Medulla oblongata (tissue), 1 donor: ENCODE results near the gene SOX18.
"Not testable (repeated sequence)": the region's sequence is repeated elsewhere in the genome, so short reads cannot be mapped to it uniquely, and the experiment has no call there.

Source experiments
- DNase-seq: peaks from one replicate; pipeline ENCODE4 v3.0.0-alpha.2; 2015; ENCODE audit errors: extremely low spot score

Gene SOX18

DNA sequence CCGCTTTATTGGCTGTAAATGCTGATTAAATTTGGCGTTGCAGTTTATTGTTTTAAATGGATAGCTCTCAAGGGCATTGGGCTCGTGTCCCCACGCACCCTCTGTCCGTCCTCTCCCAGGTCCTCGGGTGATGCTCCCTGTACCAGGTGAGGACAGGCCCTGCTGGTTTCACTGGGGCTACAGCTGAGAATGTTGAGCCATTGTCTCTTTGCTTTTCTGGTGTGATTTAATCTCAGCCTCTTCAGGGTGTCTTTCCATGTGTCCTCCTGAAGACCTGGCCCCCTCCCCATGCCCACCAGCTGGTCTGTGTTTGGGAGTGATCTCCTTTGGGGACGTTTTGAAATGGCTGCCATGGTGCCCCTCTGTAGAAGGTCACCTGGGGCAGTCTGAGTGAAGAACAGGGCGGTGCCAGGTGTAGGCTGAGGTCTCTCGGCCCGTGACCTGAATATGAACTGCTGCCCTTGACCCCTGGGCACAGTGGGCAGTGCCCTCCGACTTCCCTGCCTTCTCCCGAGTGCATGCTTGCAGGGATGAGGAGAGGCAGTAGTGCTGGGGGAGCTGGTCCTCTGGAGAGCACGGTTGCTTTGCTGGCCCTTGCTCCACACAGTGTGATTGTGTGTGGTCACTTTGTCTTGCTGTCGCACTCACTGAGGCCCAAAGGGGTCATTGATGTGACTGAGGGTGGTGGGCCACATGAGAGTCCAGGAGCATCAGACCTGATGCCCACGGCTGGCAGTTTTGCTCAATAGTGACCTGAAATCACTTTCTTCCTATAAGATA lies 25.9 kb downstream of the SOX18 start:
- DNase-seq = no peak

- DNase-seq = no peak
Measured at GRCh38 chr20:64022671-64023360, 26.6 kb downstream of the SOX18 start.

DNA sequence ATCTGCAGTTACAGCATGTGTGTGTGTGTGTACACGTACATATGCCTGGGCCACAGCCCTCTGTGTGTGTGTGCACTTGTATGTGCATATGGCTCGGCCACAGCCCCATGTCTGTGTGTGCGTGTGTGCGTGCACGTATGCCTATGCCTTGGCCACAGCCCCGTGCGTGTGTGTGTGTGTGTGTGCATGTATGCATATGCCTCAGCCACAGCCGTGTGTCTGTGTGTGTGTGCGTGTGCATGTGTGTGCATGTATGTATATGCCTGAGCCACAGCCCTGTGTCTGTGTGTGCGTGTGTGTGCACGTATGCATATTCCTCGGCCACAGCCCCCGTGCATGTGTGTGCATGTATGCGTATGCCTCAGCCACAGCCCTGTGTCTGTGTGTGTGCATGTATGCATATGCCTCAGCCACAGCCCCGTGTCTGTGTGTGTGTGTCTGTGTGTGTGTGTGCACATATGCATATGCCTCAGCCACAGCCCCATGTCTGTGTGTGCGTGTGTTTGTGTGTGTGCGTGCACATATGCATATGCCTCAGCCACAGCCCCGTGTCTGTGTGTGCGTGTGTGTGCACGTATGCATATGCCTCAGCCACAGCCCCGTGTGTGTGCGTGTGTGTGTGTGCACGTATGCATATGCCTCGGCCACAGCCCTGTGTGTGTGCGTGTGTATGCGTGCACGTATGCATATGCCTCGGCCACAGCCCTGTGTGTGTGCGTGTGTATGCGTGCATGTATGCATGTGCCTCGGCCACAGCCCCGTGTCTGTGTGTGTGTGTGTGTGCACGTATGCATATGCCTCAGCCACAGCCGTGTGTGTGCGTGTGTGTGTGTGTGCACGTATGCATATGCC lies 28.1 kb downstream of the SOX18 start:
- no peak for DNase-seq

- no peak for DNase-seq
Measured at GRCh38 chr20:64015635-64016034, 33.8 kb downstream of the SOX18 start.

- DNase-seq = not testable (repeated sequence)
Measured at GRCh38 chr20:64012385-64013154, 36.9 kb downstream of the SOX18 start.

GRCh38 chr20:64011366-64011779 lies 38.1 kb downstream of the SOX18 start:
- no peak for DNase-seq

DNA sequence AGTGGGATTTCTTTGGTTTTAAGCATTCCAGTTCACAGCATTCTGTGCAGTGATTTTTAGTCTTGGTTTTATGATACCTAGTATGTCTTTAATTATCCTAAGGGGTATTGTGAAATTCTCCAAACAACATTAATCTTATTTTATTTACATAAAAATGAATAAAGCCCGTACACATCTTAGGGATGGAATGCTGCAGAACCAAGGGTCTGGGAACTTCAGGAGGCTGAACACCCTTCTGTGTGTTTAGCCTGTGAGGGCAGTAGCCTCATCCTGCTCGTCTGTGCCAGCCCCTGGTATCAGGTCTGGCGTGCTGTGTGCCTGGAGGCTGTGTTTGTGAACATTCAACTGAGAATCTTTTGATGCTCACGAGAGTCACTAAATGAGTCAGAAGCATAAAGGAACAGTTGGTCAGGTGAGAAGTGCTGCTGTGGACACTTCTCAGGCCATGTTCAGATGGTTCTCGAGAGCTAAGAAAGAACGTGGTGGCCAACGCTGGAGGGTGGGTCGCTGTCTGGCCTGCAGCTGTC lies 38.7 kb downstream of the SOX18 start:
- no peak for DNase-seq

DNA sequence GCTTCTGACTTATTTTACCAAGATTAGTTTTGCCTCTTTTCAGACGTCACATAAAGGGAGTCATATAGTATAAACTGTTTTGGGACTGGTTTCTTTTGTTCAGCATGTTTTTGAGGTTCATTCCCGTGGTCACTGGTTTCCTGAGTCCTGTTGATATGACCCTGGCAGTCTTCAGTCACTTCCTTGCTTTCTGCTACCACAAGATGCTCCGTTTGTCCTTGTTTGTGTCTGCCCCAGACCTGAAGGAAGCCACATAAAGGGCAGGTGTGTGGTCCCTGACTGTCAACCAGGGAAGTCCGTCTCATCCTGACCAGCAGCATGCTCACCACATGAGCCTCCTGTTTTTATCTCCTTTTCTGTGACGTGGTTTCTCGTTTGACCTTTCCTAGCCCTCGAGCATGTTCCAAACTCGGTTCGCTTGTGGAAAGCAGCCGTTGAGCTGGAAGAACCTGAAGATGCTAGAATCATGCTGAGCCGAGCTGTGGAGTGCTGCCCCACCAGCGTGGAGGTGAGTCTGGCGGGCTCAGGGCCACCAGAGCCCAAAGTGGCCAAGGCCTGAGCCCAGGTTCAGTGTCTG lies 39.5 kb downstream of the SOX18 start:
- no peak for DNase-seq

- no peak for DNase-seq
Measured at GRCh38 chr20:64006902-64007301, 42.5 kb downstream of the SOX18 start.

DNA sequence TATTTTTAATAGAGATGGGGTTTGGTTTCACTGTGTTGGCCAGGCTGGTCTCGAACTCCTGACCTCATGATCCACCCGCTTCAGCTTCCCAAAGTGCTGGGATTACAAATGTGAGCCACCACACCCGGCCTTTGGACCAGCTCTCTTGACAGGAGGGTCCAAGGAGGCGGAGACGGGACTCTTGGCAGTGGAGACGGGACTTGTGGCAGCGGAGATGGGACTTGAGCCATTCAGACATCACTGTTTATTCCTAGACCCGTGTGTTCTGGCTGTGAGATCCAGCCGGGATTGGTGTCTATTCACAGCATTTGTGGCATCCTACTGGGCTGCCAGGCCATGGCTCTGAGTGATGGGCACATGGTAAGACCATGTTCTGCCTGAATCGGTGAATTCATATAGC lies 42.9 kb downstream of the SOX18 start:
- DNase-seq = peak; percentile 56

DNA sequence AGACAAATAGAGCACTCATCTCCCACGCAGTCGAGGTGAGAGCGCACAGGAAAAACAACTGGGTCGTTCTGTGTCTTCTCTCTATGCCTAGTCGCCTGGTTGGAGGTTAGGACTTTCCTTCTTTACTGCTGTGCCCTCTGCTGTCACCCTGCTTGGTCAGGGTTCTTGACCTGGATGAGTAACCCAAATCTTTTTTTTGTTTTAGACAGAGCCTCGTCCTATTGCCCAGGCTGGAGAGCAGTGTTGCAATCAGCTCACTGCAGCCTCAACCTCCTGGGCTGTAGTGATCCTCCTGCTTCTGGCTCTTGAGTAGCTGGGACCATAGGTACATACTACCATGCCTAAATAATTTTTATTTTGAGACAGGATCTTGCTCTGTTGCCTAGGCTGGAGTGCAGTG lies 44.0 kb downstream of the SOX18 start:
- DNase-seq = no peak

DNA sequence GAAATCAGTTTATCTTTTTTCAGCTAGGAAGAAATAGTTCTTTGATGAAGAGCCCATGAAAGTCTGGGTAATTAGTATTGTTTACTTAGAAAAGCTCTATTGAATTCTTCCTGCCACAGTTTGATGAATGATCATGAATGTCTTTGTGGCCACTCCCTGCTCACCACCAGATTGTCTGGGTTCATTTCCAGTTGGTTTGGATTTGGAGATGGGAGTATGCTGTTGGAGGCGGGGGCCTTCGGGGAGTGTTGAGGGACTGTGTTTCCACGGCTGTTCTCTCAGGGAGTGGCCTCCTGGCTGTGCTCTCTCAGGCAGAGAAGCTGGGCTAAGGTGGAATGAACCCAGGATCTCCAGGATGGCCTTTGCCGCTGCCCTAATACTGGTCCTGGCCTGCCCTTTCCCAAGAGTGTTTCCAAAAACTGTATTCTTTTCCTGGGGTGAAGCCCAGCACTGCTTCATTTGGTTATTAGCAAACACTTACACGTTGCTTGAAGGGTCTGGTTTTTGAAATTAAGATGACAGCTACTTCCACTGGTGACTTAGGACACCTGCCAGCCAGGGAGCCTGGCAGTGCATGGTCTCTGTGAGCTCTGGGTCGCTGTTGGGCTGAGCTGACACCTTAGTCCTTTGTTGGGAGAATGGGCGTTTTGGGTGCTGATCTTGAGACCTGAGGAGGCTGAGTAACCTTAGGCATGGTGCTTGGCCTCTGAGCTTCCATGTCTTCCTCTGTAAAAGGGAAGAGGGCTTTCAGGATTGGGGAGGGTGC lies 45.3 kb downstream of the SOX18 start:
- no peak for DNase-seq

- DNase-seq = no peak
Measured at GRCh38 chr20:64001607-64002011, 47.8 kb downstream of the SOX18 start.

DNA sequence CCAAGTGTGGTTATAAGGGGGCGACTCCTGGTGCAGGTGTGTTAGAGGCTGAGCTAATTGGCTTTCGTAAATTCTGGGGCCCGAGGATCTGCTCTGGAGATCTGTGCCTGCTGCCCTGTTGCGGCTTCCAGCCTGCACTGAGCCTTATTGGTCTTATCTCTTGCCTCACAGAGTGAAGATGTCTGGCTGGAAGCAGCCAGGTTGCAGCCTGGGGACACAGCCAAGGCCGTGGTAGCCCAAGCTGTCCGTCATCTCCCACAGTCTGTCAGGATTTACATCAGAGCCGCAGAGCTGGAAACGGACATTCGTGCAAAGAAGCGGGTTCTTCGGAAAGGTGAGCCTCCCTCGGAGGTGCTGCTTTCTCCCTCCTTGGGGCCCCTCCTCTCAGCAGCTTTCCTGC lies 48.5 kb downstream of the SOX18 start:
- DNase-seq = no peak
